ENCODE results near the gene ENTPD2.

The ENTPD2 gene

DNA sequence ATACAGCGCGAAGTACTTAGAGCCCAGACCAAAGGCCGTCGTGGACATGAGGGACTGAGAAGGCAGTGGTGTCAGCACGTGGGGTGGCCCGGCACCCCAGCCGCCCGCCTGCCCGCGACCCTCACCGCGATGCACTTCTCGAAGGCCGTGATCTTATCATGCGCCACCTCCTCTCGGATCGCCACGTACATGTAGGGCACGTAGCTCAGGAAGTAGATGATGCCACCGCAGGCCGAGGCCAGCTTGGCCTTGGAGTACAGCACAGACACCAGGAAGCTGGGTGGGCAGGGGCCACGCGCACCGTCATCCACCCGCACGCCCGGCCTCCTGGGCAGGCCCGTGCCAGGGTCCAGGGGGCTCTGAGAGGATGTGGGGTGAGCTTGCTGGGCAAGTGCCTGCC lies 36.8 kb downstream of the ENTPD2 start:
- TF ChIP-seq FOXA1 (IDR thresholded peaks at IDR 0.05) (no peak), ARNT (IDR thresholded peaks at IDR 0.05) (no peak), PKNOX1 (IDR thresholded peaks at IDR 0.05) (no peak), TARDBP (IDR thresholded peaks at IDR 0.05) (no peak), BHLHE40 (IDR thresholded peaks at IDR 0.05; ENCODE audit: borderline replicate concordance) (no peak), FOXM1 (IDR thresholded peaks at IDR 0.05; ENCODE audit: borderline replicate concordance) (no peak), SUZ12 (IDR thresholded peaks at IDR 0.05) (no peak), ELF4 (IDR thresholded peaks at IDR 0.05) (no peak), CTBP1 (IDR thresholded peaks at IDR 0.05; ENCODE audit: borderline replicate concordance) (no peak), HDGF (IDR thresholded peaks at IDR 0.05; ENCODE audit: borderline replicate concordance) (no peak), LEF1 (IDR thresholded peaks at IDR 0.05; ENCODE audit: borderline replicate concordance) (no peak), L3MBTL2 (conservative IDR thresholded peaks at IDR 0.05) (no peak), FOXK2 (IDR thresholded peaks at IDR 0.05) (no peak)
- no peak for DNase-seq (ENCODE audit: extremely low spot score)
- CTCF ChIA-PET, result no interaction called here
- POLR2A ChIA-PET, result no interaction called here

DNA sequence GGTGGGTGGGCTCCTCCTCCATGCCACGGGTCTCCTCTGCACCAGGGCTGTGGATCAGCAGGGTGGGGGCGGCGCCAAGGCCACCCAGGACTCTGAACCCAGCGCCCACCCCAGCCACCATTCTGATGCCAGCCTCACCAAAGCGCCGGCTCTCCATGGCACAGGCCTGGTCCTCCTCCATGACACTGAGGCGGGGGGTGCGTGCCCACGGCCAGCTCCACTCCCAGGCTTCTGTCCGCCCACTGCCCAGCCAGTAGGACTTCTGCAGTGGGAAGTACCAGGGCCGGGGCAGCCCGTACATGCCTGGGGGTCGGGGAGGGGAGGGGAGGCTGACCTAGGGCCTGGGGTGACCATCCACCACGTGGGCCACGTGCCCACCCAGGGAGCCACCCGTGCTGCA lies 37.4 kb downstream of the ENTPD2 start:
- DNase-seq (ENCODE audit: extremely low spot score), result no peak
- CTCF ChIA-PET, result no interaction called here
- POLR2A ChIA-PET, result no interaction called here
- TF ChIP-seq FOXM1 (IDR thresholded peaks at IDR 0.05; ENCODE audit: borderline replicate concordance) (no peak), PKNOX1 (IDR thresholded peaks at IDR 0.05) (no peak), SUZ12 (IDR thresholded peaks at IDR 0.05) (no peak), LEF1 (IDR thresholded peaks at IDR 0.05; ENCODE audit: borderline replicate concordance) (no peak), ARNT (IDR thresholded peaks at IDR 0.05) (no peak), HDGF (IDR thresholded peaks at IDR 0.05; ENCODE audit: borderline replicate concordance) (no peak), ZNF384 (IDR thresholded peaks at IDR 0.05) (no peak), ELF4 (IDR thresholded peaks at IDR 0.05) (no peak), CTBP1 (IDR thresholded peaks at IDR 0.05; ENCODE audit: borderline replicate concordance) (no peak), FOXA1 (IDR thresholded peaks at IDR 0.05) (no peak), BHLHE40 (IDR thresholded peaks at IDR 0.05; ENCODE audit: borderline replicate concordance) (no peak), TARDBP (IDR thresholded peaks at IDR 0.05) (no peak), FOXK2 (IDR thresholded peaks at IDR 0.05) (no peak), L3MBTL2 (conservative IDR thresholded peaks at IDR 0.05) (no peak)

GRCh38 chr9:137015976-137016375 lies 37.9 kb downstream of the ENTPD2 start:
- ChIA-PET CTCF (no interaction called here), POLR2A (no interaction called here)
- DNase-seq (ENCODE audit: extremely low spot score), result no peak
- no peak for TF ChIP-seq L3MBTL2 (conservative IDR thresholded peaks at IDR 0.05)
- no peak for TF ChIP-seq FOXK2 (IDR thresholded peaks at IDR 0.05)
- no peak for TF ChIP-seq BHLHE40 (IDR thresholded peaks at IDR 0.05; ENCODE audit: borderline replicate concordance)
- TF ChIP-seq CTBP1 (IDR thresholded peaks at IDR 0.05; ENCODE audit: borderline replicate concordance), result no peak
- no peak for TF ChIP-seq NFRKB (IDR thresholded peaks at IDR 0.05)
- TF ChIP-seq TARDBP (IDR thresholded peaks at IDR 0.05), result no peak
- no peak for TF ChIP-seq ZNF384 (IDR thresholded peaks at IDR 0.05)
- no peak for TF ChIP-seq LEF1 (IDR thresholded peaks at IDR 0.05; ENCODE audit: borderline replicate concordance)
- no peak for TF ChIP-seq SP1 (IDR thresholded peaks at IDR 0.05)
- TF ChIP-seq FOXA1 (IDR thresholded peaks at IDR 0.05), result no peak
- no peak for TF ChIP-seq FOXM1 (IDR thresholded peaks at IDR 0.05; ENCODE audit: borderline replicate concordance)
- TF ChIP-seq HDGF (IDR thresholded peaks at IDR 0.05; ENCODE audit: borderline replicate concordance), result no peak
- TF ChIP-seq SUZ12 (IDR thresholded peaks at IDR 0.05), result no peak
- TF ChIP-seq ARNT (IDR thresholded peaks at IDR 0.05), result no peak
- TF ChIP-seq ELF4 (IDR thresholded peaks at IDR 0.05), result no peak

DNA sequence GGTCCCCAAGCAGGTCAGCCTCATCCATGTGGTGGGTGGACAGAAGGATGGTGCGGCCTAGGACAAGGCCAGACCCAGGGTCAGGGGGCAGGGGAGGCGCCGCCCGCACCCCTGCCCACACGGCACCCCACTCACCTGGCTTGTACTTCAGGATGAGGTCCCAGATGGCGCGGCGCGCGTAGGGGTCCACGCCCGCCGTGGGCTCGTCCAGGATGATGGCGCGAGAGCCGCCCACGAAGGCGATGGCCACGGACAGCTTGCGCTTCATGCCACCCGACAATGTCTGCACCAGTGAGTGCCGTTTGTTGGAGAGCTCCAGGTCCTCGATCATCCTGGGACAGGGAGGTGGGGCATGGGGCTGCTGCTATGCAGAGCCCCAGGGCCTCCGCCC lies 38.3 kb downstream of the ENTPD2 start:
- ChIA-PET CTCF (no interaction called here), POLR2A (no interaction called here)
- no peak for DNase-seq (ENCODE audit: extremely low spot score)
- TF ChIP-seq ELF4 (IDR thresholded peaks at IDR 0.05), result no peak
- TF ChIP-seq TARDBP (IDR thresholded peaks at IDR 0.05), result no peak
- TF ChIP-seq FOXM1 (IDR thresholded peaks at IDR 0.05; ENCODE audit: borderline replicate concordance), result no peak
- TF ChIP-seq ARNT (IDR thresholded peaks at IDR 0.05), result no peak
- TF ChIP-seq BHLHE40 (IDR thresholded peaks at IDR 0.05; ENCODE audit: borderline replicate concordance), result no peak
- no peak for TF ChIP-seq NFRKB (IDR thresholded peaks at IDR 0.05)
- TF ChIP-seq FOXA1 (IDR thresholded peaks at IDR 0.05), result no peak
- TF ChIP-seq HDGF (IDR thresholded peaks at IDR 0.05; ENCODE audit: borderline replicate concordance), result no peak
- no peak for TF ChIP-seq SP1 (IDR thresholded peaks at IDR 0.05)
- no peak for TF ChIP-seq L3MBTL2 (conservative IDR thresholded peaks at IDR 0.05)
- TF ChIP-seq SUZ12 (IDR thresholded peaks at IDR 0.05), result no peak
- no peak for TF ChIP-seq FOXK2 (IDR thresholded peaks at IDR 0.05)
- no peak for TF ChIP-seq LEF1 (IDR thresholded peaks at IDR 0.05; ENCODE audit: borderline replicate concordance)
- no peak for TF ChIP-seq ZNF384 (IDR thresholded peaks at IDR 0.05)
- no peak for TF ChIP-seq CTBP1 (IDR thresholded peaks at IDR 0.05; ENCODE audit: borderline replicate concordance)
- no peak for TF ChIP-seq PKNOX1 (IDR thresholded peaks at IDR 0.05)

GRCh38 chr9:137014776-137015539 lies 38.9 kb downstream of the ENTPD2 start:
- TF ChIP-seq BHLHE40 (IDR thresholded peaks at IDR 0.05; ENCODE audit: borderline replicate concordance) (no peak), CTBP1 (IDR thresholded peaks at IDR 0.05; ENCODE audit: borderline replicate concordance) (no peak), PKNOX1 (IDR thresholded peaks at IDR 0.05) (no peak), ZNF384 (IDR thresholded peaks at IDR 0.05) (no peak), SP1 (IDR thresholded peaks at IDR 0.05) (no peak), L3MBTL2 (conservative IDR thresholded peaks at IDR 0.05) (no peak), ELF4 (IDR thresholded peaks at IDR 0.05) (no peak), ARNT (IDR thresholded peaks at IDR 0.05) (no peak), SUZ12 (IDR thresholded peaks at IDR 0.05) (no peak), FOXM1 (IDR thresholded peaks at IDR 0.05; ENCODE audit: borderline replicate concordance) (no peak), FOXK2 (IDR thresholded peaks at IDR 0.05) (no peak), LEF1 (IDR thresholded peaks at IDR 0.05; ENCODE audit: borderline replicate concordance) (no peak), NFRKB (IDR thresholded peaks at IDR 0.05) (no peak), FOXA1 (IDR thresholded peaks at IDR 0.05) (no peak), HDGF (IDR thresholded peaks at IDR 0.05; ENCODE audit: borderline replicate concordance) (no peak), TARDBP (IDR thresholded peaks at IDR 0.05) (no peak)
- CTCF ChIA-PET, result interaction anchor here (0.7 kb wide), 1 partner anchor 15 kb away, joined by 4 read pairs; no protein-coding TSS in a partner anchor
- POLR2A ChIA-PET, result no interaction called here
- no peak for DNase-seq (ENCODE audit: extremely low spot score)

Measured in HEK293T (cell line).